CD1c-positive myeloid dendritic cell (primary cell): Measurements from ENCODE around the gene KRTAP5-10.
"Not testable (repeated sequence)": the region's sequence is repeated elsewhere in the genome, so short reads cannot be mapped to it uniquely, and the experiment has no call there.

Experiments
- DNase-seq: peaks from one replicate; pipeline ENCODE4 v3.0.0-alpha.2; 2016; ENCODE audit errors: extremely low spot score

Gene KRTAP5-10

DNA sequence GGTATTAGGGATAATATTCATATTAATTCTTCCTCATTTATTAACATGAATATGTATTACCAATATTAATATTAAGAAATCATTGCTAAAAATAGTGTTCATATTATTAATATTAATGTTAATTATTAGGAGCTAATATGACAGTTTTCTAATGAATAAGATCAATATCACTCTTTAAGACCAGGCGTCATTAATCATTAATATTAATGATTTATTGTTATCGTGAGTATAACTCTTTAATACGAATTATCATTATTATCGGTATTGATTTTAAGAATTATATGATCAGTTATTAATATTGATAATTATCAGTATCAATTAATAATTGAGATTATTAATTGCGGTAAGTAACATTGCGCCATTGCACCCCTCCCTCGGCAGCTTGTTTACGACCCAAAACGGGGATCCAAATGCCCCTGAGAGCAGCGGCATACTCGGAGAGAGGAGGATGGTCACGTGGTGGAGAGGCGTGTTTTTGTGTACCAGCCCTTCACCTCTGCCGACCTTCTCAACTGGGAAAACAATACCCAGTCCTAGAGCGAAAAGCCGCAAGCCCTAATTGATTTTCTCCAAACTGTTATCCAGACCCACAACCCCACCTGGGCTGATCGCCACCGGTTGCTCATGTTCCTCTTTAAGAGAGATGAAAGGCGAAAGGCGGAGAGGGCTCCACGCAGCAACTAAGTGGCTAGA is 46.0 kb downstream of the KRTAP5-10 start:
- DNase-seq = not testable (repeated sequence)

DNA sequence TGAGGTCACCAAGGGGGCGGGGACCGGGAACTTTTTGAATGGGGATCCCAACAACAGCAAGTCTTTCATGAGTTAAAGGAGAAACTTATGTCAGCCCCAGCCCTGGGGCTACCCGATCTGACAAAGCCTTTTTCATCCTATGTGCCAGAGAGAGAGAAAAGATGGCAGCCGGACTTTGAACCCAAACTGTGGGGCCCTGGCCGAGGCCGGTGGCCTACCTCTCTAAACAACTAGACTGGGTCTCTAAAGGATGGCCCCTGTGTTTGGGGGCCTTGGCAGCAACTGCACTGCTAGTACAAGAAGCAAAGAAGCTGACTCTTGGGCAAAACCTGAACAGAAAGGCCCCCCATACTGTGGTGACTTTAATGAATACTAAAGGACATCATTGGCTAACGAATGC is 48.6 kb downstream of the KRTAP5-10 start:
- DNase-seq = not testable (repeated sequence)

DNA sequence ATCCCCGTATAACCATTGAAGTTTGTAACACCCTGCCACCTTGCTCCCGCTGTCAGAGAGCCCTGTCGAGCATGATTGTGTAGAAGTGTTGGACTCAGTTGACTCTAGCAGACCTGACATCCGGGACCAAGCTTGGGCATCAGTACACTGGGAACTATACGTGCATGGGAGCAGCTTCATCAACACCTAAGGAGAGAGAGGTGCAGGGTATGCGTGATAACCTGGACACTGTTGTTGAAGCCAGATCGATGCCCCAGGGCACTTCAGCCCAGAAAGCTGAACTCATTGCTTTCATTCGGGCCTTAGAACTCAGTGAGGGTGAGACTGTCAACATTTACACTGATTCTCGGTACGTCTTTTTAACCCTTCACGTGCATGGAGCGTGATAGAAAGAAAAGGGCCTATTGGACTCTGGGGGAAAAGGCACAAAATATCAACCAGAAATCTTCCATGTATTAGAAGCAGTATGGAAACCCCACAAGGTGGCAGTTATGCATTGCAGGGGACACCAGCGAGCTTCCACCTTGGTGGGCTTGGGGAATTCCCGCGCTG is 49.1 kb downstream of the KRTAP5-10 start:
- DNase-seq = not testable (repeated sequence)

DNA sequence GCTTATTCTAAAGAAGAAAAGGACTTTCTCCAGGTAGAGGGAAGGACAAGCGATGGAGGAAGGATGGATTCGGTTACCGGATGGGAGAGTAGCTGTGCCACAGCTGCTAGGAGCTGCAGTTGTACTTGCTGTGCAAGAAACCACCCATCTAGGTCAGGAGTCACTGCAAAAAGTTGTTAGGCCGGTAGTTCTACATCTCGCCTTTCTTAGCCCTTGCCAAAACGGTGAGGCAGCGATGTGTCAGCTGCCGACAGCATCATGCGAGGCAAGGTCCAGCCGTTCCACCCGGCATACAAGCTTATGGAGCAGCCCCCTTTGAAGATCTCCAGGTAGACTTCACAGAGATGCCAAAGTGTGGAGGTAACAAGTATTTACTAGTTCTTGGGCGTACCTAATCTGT is 49.6 kb downstream of the KRTAP5-10 start:
- not testable (repeated sequence) for DNase-seq
